ENCODE data around the gene TPI1.

TPI1 gene

GRCh38 chr12:6827982-6828780 lies 39.1 kb upstream of the TPI1 start, which contains the start of gene P3H3:
Gene P3H3 (plus strand): TSS chr12:6828407. CDS start chr12:6828441, 34 bp downstream.
- in situ Hi-C loops (cut with MboI; ENCODE audit: low sequenced_read_pairs): loop anchor here (10.0 kb wide), 1 partner anchor 73 kb away; the partner anchor contains the start of gene MLF2

- in situ Hi-C loops (cut with MboI; ENCODE audit: low sequenced_read_pairs): loop anchor here (10.0 kb wide), 1 partner anchor 74 kb away; the partner anchor contains the start of gene MLF2
These were observed 38.4 kb upstream of the TPI1 start for GRCh38 chr12:6828781-6829535.

- in situ Hi-C loops (cut with MboI; ENCODE audit: low sequenced_read_pairs): loop anchor here (10.0 kb wide), 1 partner anchor 75 kb away; the partner anchor contains the start of gene MLF2
These were observed 37.7 kb upstream of the TPI1 start for GRCh38 chr12:6829536-6830220.

- in situ Hi-C loops (cut with MboI; ENCODE audit: low sequenced_read_pairs): no loop called here
These were observed 36.9 kb upstream of the TPI1 start for GRCh38 chr12:6830286-6830890.

- in situ Hi-C loops (cut with MboI; ENCODE audit: low sequenced_read_pairs): no loop called here
These were observed 36.3 kb upstream of the TPI1 start for GRCh38 chr12:6830999-6831398.

GRCh38 chr12:6831450-6831995 lies 35.8 kb upstream of the TPI1 start:
- in situ Hi-C loops (cut with MboI; ENCODE audit: low sequenced_read_pairs): no loop called here

- in situ Hi-C loops (cut with MboI; ENCODE audit: low sequenced_read_pairs): no loop called here
These were observed 35.2 kb upstream of the TPI1 start for GRCh38 chr12:6832125-6832524.

- in situ Hi-C loops (cut with MboI; ENCODE audit: low sequenced_read_pairs): no loop called here
These were observed 34.0 kb upstream of the TPI1 start for GRCh38 chr12:6833189-6833890.

GRCh38 chr12:6834254-6834653 lies 33.1 kb upstream of the TPI1 start:
- in situ Hi-C loops (cut with MboI; ENCODE audit: low sequenced_read_pairs): no loop called here

- in situ Hi-C loops (cut with MboI; ENCODE audit: low sequenced_read_pairs): no loop called here
These were observed 32.5 kb upstream of the TPI1 start for GRCh38 chr12:6834873-6835272.

- in situ Hi-C loops (cut with MboI; ENCODE audit: low sequenced_read_pairs): no loop called here
These were observed 30.5 kb upstream of the TPI1 start for GRCh38 chr12:6836851-6837250.

- in situ Hi-C loops (cut with MboI; ENCODE audit: low sequenced_read_pairs): no loop called here
These were observed 29.8 kb upstream of the TPI1 start for GRCh38 chr12:6837370-6838060.

- in situ Hi-C loops (cut with MboI; ENCODE audit: low sequenced_read_pairs): no loop called here
These were observed 28.5 kb upstream of the TPI1 start for GRCh38 chr12:6838854-6839253.

- in situ Hi-C loops (cut with MboI; ENCODE audit: low sequenced_read_pairs): no loop called here
These were observed 27.7 kb upstream of the TPI1 start for GRCh38 chr12:6839482-6840201.

GRCh38 chr12:6840330-6840729 lies 27.0 kb upstream of the TPI1 start:
- in situ Hi-C loops (cut with MboI; ENCODE audit: low sequenced_read_pairs): no loop called here

- in situ Hi-C loops (cut with MboI; ENCODE audit: low sequenced_read_pairs): no loop called here
These were observed 26.4 kb upstream of the TPI1 start, which contains the start of gene GNB3 for GRCh38 chr12:6840761-6841515. Gene GNB3 (plus strand): TSS chr12:6840925. CDS start chr12:6841288, 363 bp downstream.

GRCh38 chr12:6842075-6842474 lies 25.3 kb upstream of the TPI1 start:
- in situ Hi-C loops (cut with MboI; ENCODE audit: low sequenced_read_pairs): no loop called here

Measured in HL-60/S4 treated with phorbol 12-myristate 13-acetate at 8.2 ng/mL for 4 days and 3 days (cell line).